ENCODE data around the gene CHD9NB.

The CHD9NB gene

DNA sequence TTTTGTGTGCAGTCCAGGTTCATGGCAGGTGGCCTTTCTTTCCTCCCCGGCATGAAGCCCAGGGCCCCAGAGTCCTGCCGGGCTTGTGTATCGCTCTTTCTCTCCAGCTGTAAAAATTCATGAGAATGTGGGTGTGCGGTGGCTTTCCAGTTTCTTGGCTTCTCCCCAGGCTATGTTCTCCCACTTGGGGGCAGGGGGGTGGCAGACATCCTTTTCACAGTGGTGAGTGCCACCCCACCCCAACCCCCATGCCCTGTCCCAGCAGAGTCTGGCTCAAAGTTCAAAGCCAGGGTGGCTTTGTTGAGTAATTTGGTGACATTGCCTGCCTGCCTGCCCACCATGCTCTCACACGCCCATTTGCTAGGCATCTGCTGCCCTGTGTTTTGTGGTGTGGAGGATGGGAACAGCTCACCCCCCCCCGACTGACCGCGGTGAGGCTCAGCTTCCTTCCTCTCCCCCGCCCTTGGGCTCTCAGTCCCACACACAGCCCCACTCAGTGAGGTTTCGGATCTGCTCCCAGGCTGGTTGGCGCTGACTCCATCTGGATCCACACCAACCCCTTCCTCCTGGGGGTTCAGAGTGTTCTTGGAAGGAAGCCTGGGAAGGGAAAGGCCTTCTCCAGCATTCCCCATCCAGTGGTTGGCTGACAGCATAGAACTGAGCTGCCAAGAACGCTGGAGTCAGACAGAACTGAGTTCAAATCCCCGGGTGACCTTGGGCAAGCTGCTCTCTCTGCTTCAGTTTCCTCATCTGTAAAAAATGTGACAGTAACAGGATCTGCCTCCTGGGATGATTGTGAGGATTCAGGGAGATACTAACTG lies 38.1 kb upstream of the CHD9NB start:
- TF ChIP-seq SPI1 (IDR thresholded peaks at IDR 0.05; ENCODE audit: borderline replicate concordance, low read depth) (no peak; the same call in 1 of the 2 replicates), GABPA (IDR thresholded peaks at IDR 0.05; ENCODE audit: low read depth) (no peak), POLR2AphosphoS5 (IDR thresholded peaks at IDR 0.05; ENCODE audit: low read depth) (peak; percentile 46; the same call in 1 of the 2 replicates)
- TF ChIP-seq, protein P1, sequence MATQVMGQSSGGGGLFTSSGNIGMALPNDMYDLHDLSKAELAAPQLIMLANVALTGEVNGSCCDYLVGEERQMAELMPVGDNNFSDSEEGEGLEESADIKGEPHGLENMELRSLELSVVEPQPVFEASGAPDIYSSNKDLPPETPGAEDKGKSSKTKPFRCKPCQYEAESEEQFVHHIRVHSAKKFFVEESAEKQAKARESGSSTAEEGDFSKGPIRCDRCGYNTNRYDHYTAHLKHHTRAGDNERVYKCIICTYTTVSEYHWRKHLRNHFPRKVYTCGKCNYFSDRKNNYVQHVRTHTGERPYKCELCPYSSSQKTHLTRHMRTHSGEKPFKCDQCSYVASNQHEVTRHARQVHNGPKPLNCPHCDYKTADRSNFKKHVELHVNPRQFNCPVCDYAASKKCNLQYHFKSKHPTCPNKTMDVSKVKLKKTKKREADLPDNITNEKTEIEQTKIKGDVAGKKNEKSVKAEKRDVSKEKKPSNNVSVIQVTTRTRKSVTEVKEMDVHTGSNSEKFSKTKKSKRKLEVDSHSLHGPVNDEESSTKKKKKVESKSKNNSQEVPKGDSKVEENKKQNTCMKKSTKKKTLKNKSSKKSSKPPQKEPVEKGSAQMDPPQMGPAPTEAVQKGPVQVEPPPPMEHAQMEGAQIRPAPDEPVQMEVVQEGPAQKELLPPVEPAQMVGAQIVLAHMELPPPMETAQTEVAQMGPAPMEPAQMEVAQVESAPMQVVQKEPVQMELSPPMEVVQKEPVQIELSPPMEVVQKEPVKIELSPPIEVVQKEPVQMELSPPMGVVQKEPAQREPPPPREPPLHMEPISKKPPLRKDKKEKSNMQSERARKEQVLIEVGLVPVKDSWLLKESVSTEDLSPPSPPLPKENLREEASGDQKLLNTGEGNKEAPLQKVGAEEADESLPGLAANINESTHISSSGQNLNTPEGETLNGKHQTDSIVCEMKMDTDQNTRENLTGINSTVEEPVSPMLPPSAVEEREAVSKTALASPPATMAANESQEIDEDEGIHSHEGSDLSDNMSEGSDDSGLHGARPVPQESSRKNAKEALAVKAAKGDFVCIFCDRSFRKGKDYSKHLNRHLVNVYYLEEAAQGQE (IDR thresholded peaks at IDR 0.05; ENCODE audit: insufficient replicate concordance, low read depth) = no peak
- TF ChIP-seq, protein P2, sequence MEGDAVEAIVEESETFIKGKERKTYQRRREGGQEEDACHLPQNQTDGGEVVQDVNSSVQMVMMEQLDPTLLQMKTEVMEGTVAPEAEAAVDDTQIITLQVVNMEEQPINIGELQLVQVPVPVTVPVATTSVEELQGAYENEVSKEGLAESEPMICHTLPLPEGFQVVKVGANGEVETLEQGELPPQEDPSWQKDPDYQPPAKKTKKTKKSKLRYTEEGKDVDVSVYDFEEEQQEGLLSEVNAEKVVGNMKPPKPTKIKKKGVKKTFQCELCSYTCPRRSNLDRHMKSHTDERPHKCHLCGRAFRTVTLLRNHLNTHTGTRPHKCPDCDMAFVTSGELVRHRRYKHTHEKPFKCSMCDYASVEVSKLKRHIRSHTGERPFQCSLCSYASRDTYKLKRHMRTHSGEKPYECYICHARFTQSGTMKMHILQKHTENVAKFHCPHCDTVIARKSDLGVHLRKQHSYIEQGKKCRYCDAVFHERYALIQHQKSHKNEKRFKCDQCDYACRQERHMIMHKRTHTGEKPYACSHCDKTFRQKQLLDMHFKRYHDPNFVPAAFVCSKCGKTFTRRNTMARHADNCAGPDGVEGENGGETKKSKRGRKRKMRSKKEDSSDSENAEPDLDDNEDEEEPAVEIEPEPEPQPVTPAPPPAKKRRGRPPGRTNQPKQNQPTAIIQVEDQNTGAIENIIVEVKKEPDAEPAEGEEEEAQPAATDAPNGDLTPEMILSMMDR (IDR thresholded peaks at IDR 0.05; ENCODE audit: insufficient read depth, low read length) = no peak
- H3K27ac ChIP-seq (replicated peaks) = peak overlapping the region; percentile 51
- peak; percentile 81 to 89 for DNase-seq (ENCODE audit: low read depth in 1 of 2, low spot score in 1 of 2)
- no peaks in the 10 kb centered on the region for H3K27me3 ChIP-seq (ENCODE audit: insufficient read depth, poor library complexity, severe bottlenecking)
- H3K4me3 ChIP-seq (replicated peaks; ENCODE audit: insufficient read depth, low read length) = 0 out of 2 replicates have a peak overlapping the region, but pooled peaks have one; percentile 8

DNA sequence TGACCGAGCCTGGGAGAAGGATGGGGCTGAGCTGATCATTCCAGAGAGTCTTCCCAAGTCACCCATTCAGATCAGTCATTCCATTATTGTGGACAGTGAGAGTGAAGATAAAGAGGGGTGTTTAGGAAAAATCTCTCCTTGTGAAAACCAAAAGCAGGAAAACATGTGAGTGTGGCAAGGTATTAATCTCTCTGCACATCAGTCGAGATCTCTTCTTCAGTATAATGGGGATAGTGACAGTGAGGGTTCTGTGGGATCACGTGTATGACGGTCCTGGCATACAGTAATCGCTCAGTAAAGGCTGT lies 37.5 kb upstream of the CHD9NB start:
- Histone ChIP-seq H3K27me3 (ENCODE audit: insufficient read depth, poor library complexity, severe bottlenecking) (no peaks in the 10 kb centered on the region), H3K27ac (replicated peaks) (peak overlapping the region; percentile 18; the same call in 1 of the 2 replicates), H3K4me3 (replicated peaks; ENCODE audit: insufficient read depth, low read length) (no peak overlapping the region)
- DNase-seq (ENCODE audit: low read depth in 1 of 2, low spot score in 1 of 2) = no peak
- TF ChIP-seq, protein P2 (IDR thresholded peaks at IDR 0.05; ENCODE audit: insufficient read depth, low read length) = no peak
- TF ChIP-seq SPI1 (IDR thresholded peaks at IDR 0.05; ENCODE audit: borderline replicate concordance, low read depth) (no peak), GABPA (IDR thresholded peaks at IDR 0.05; ENCODE audit: low read depth) (no peak), POLR2AphosphoS5 (IDR thresholded peaks at IDR 0.05; ENCODE audit: low read depth) (no peak)
- TF ChIP-seq, protein P1 (IDR thresholded peaks at IDR 0.05; ENCODE audit: insufficient replicate concordance, low read depth) = no peak

DNA sequence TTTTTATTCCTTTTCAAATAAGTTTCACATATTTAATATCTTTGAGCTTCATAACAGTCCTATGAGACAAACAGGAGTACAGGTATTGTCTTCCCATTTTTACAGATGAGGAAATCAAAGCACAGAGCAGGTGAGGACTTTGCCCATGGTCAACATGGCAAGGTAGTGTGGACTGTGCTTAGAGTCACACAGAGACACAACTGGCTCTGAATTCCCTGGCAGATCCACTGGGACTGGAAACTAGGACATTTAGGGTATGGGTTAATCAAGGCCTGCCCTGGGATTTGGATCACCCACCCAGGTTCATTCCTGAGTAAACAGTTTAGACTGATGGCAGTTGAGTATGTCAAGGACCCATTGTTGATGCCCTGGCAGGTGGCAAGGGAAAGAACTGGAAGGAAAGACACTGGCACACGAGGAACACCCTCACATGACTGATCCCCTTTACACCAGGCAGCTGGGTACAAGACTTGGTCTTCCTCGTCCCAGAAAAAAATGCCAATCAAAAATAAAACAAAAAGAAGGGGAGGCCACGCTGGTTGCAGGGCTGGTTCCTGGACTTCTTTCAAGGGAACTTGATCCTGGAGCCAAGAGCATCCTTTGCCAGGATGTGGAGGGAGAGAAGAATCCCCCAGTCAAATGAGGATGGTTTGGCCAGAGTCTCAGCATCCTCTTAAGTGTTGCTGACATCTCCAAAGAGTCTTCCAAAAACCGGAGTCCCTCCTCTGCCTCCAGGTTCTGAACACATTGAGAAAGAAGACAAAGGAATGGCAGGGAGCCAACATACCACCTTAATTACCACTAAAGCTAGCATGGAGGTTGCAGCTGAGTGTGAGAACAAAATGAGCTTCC lies 37.0 kb upstream of the CHD9NB start:
- Histone ChIP-seq H3K27me3 (ENCODE audit: insufficient read depth, poor library complexity, severe bottlenecking) (no peaks in the 10 kb centered on the region), H3K27ac (replicated peaks) (no peak overlapping the region), H3K4me3 (replicated peaks; ENCODE audit: insufficient read depth, low read length) (no peak overlapping the region)
- no peak for DNase-seq (ENCODE audit: low read depth in 1 of 2, low spot score in 1 of 2)
- TF ChIP-seq POLR2AphosphoS5 (IDR thresholded peaks at IDR 0.05; ENCODE audit: low read depth) (no peak), SPI1 (IDR thresholded peaks at IDR 0.05; ENCODE audit: borderline replicate concordance, low read depth) (no peak), GABPA (IDR thresholded peaks at IDR 0.05; ENCODE audit: low read depth) (no peak)
- TF ChIP-seq, protein P2 (IDR thresholded peaks at IDR 0.05; ENCODE audit: insufficient read depth, low read length) = no peak
- TF ChIP-seq, protein P1 (IDR thresholded peaks at IDR 0.05; ENCODE audit: insufficient replicate concordance, low read depth) = no peak
